HepG2 (cell line): ENCODE results near the gene ATP2B2. TPM values are rescaled to one million over a fixed set of nuclear protein-coding genes. Genes with fewer than 3 reads are reported as not detected.

Experiments used
- AGO1 ChIP-seq: fragments of 200-400 bp; formaldehyde crosslinking; IDR thresholded peaks from 2 replicates; pipeline ENCODE4 v1.6.1; 2017; ENCODE audit warnings: mild to moderate bottlenecking, low read depth, low read length, moderate library complexity; ENCODE audit not compliant: poor library complexity, severe bottlenecking
- CENPT ChIP-seq: sonication (generic); formaldehyde crosslinking; IDR thresholded peaks from 2 replicates; pipeline ENCODE4 v1.8.0; 2022; ENCODE audit warnings: low read depth, mild to moderate bottlenecking, moderate library complexity, missing genetic modification reagents
- CHD4 ChIP-seq: fragments of 200-600 bp; sonication (generic); IDR thresholded peaks from 2 replicates; pipeline ENCODE4 v1.7.0; 2017; ENCODE audit warnings: mild to moderate bottlenecking, low read length, borderline replicate concordance
- GLI4 ChIP-seq: sonication (generic); formaldehyde crosslinking; IDR thresholded peaks from 2 replicates; pipeline ENCODE4 v1.5.1; 2020; ENCODE audit warnings: missing genetic modification reagents, mild to moderate bottlenecking, moderate library complexity, borderline replicate concordance
- LCORL ChIP-seq, 2 experiments: fragments of 450-650 bp in 1 of 2; sonication (generic) in 1 of 2; formaldehyde crosslinking in 1 of 2; IDR thresholded peaks; 2 replicates each; pipeline versions ENCODE4 v1.5.0 to v1.6.1; 2017 to 2020; ENCODE audit warnings: antibody characterized with exemption in 1 of 2, missing genetic modification reagents in 1 of 2
- NFKBIZ ChIP-seq: IDR thresholded peaks from 2 replicates; pipeline ENCODE4 v1.6.1; 2018; ENCODE audit warnings: missing genetic modification reagents, missing compliant biosample characterization
- ONECUT2 ChIP-seq: sonication (generic); formaldehyde crosslinking; IDR thresholded peaks from 2 replicates; pipeline ENCODE4 v1.4.0; 2020; ENCODE audit warnings: missing genetic modification reagents
- PHF20 ChIP-seq: sonication (generic); formaldehyde crosslinking; IDR thresholded peaks from 2 replicates; pipeline ENCODE4 v1.5.0; 2020; ENCODE audit warnings: mild to moderate bottlenecking, missing genetic modification reagents
- PHF21A ChIP-seq: sonication (generic); formaldehyde crosslinking; IDR thresholded peaks from 2 replicates; pipeline ENCODE4 v1.5.0; 2020; ENCODE audit warnings: mild to moderate bottlenecking, missing genetic modification reagents
- RXRB ChIP-seq: IDR thresholded peaks from 2 replicates; pipeline ENCODE4 v1.6.1; 2016; ENCODE audit warnings: borderline replicate concordance, missing genetic modification reagents, missing compliant biosample characterization
- TBX3 ChIP-seq: fragments of 450-650 bp; IDR thresholded peaks from 2 replicates; pipeline ENCODE4 v1.6.1; 2017; ENCODE audit warnings: antibody characterized with exemption, mild to moderate bottlenecking, inconsistent platforms, borderline replicate concordance
- XBP1 ChIP-seq: sonication (generic); formaldehyde crosslinking; IDR thresholded peaks from 2 replicates; pipeline ENCODE4 v1.5.0; 2020; ENCODE audit warnings: missing genetic modification reagents
- ZNF10 ChIP-seq: sonication (generic); formaldehyde crosslinking; IDR thresholded peaks from 2 replicates; pipeline ENCODE4 v1.4.0; 2020; ENCODE audit warnings: mild to moderate bottlenecking, low read depth, missing genetic modification reagents, borderline replicate concordance
- ZNF546 ChIP-seq: sonication (generic); formaldehyde crosslinking; conservative IDR thresholded peaks from 2 replicates; pipeline ENCODE4 v1.8.1; 2023; ENCODE audit warnings: mild to moderate bottlenecking, missing genetic modification reagents
- ZNF704 ChIP-seq: sonication (generic); formaldehyde crosslinking; IDR thresholded peaks from 2 replicates; pipeline ENCODE4 v1.8.1; 2023; ENCODE audit warnings: mild to moderate bottlenecking, inconsistent platforms, moderate library complexity, missing genetic modification reagents, borderline replicate concordance
- polyA plus RNA-seq, 8 experiments: library from polyadenylated mRNA; depleted of rRNA in 3 of 8; stranded (reverse) in 7 of 8; unstranded in 1 of 8; fragments of >200 nt; fragmentation: Illumina TruSeq in 4 of 8; extraction: Trizol in 4 of 8; gene quantifications; 2 replicates each; pipeline versions ENCODE4 v1.2.1 to v1.2.3, GENCODE V29; 2011 to 2016; ENCODE audit warnings: low read depth in 4 of 8, missing spikeins in 1 of 8, mixed read lengths in 1 of 8; ENCODE audit not compliant: insufficient read depth in 1 of 8
- total RNA-seq, 5 experiments: library from RNA; depleted of rRNA; stranded (reverse); fragments of >200 nt; fragmentation: Illumina TruSeq; extraction: Trizol; gene quantifications; 2 replicates each; pipeline ENCODE4 v1.2.3, GENCODE V29; 2016; ENCODE audit warnings: low read depth in 1 of 5
- TF ChIP-seq, protein P1 (sequence below): sonication (generic); formaldehyde crosslinking; IDR thresholded peaks from 2 replicates; pipeline ENCODE4 v1.4.0; 2020; ENCODE audit warnings: missing genetic modification reagents

Gene ATP2B2
- total and polyA plus RNA-seq, 2 of the 13 experiments (the other 11 are each of a cell fraction or from before 2014, with no cell fraction given): 1.5 to 2.3 TPM

DNA sequence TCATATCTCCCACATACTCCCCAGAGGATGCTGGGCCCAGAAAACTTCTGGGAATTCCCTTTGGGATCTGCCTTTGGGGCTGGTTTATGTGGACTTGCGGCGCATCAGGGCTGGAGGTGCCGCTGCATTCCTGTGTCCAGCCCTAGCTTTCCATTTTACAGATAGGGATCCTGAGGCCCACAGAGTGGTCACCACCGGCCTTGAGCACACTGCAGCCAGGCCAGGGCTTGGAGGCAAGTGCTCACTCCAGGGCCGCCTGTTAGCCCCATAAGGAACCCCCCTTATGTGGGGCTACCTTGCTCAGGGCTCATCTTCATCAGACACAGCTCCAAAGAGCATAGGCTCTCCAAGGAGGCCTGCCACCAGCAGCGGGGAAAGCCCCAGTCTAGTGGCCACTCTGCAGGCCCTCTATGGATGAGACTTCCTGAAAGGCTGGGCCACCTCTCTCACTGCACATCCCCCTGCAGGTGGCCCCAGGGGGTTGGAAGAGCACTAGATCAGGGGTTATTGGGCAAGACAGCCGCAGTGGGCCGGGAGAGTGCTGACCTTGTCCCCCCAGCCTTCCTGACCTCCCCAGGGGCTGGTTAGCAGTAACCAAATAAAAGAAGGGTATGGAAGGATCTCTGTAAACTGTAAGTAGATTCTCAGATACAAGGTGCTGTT is 9.2 kb upstream of the ATP2B2 start (continued):
- TF ChIP-seq ZNF546 (no peak), GLI4 (CRISPR knock-in tag) (no peak), ZNF10 (CRISPR knock-in tag) (no peak), PHF20 (0 out of 2 replicates have a peak, but pooled peaks have one; percentile 36), CENPT (no peak), TBX3 (no peak), RXRB (CRISPR knock-in tag) (peak; percentile 75; the same call in 1 of the 2 replicates), CHD4 (no peak), NFKBIZ (CRISPR knock-in tag) (no peak), ONECUT2 (CRISPR knock-in tag) (no peak), PHF21A (peak; percentile 64), LCORL (IDR thresholded peaks at IDR 0.05) (no peak), LCORL (CRISPR knock-in tag; IDR thresholded peaks at IDR 0.05) (peak; percentile 71), AGO1 (no peak), XBP1 (no peak), ZNF704 (CRISPR knock-in tag) (no peak)
- TF ChIP-seq, protein P1, sequence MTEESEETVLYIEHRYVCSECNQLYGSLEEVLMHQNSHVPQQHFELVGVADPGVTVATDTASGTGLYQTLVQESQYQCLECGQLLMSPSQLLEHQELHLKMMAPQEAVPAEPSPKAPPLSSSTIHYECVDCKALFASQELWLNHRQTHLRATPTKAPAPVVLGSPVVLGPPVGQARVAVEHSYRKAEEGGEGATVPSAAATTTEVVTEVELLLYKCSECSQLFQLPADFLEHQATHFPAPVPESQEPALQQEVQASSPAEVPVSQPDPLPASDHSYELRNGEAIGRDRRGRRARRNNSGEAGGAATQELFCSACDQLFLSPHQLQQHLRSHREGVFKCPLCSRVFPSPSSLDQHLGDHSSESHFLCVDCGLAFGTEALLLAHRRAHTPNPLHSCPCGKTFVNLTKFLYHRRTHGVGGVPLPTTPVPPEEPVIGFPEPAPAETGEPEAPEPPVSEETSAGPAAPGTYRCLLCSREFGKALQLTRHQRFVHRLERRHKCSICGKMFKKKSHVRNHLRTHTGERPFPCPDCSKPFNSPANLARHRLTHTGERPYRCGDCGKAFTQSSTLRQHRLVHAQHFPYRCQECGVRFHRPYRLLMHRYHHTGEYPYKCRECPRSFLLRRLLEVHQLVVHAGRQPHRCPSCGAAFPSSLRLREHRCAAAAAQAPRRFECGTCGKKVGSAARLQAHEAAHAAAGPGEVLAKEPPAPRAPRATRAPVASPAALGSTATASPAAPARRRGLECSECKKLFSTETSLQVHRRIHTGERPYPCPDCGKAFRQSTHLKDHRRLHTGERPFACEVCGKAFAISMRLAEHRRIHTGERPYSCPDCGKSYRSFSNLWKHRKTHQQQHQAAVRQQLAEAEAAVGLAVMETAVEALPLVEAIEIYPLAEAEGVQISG (CRISPR knock-in tag): peak; percentile 28; the same call in 1 of the 2 replicates
